GM06990 (cell line): ENCODE measurements around the gene SIM1.

Experiments used
- DNase-seq: peaks from one replicate; pipeline ENCODE4 v3.0.0-alpha.2; 2011; ENCODE audit not compliant: insufficient read length; ENCODE audit errors: extremely low read depth
- H3K27me3 ChIP-seq: replicated peaks from 2 replicates; pipeline ENCODE4 v1.6.0; 2011; ENCODE audit warnings: low read length; ENCODE audit not compliant: control insufficient read depth, insufficient read depth
- H3K36me3 ChIP-seq: 2 replicates; pipeline ENCODE4 v1.5.1; 2011; ENCODE audit warnings: low read length; ENCODE audit not compliant: control insufficient read depth, insufficient read depth
- H3K4me3 ChIP-seq: replicated peaks from 2 replicates; pipeline ENCODE4 v1.5.1; 2011; ENCODE audit warnings: low read depth, mild to moderate bottlenecking, control low read depth, low read length
- TF ChIP-seq, protein P1 (sequence below): IDR thresholded peaks from 2 replicates; pipeline ENCODE4 v1.5.1; 2011; ENCODE audit warnings: low read length, control low read depth, mild to moderate bottlenecking, inconsistent platforms; ENCODE audit not compliant: insufficient read depth, poor library complexity, severe bottlenecking

Gene SIM1

DNA sequence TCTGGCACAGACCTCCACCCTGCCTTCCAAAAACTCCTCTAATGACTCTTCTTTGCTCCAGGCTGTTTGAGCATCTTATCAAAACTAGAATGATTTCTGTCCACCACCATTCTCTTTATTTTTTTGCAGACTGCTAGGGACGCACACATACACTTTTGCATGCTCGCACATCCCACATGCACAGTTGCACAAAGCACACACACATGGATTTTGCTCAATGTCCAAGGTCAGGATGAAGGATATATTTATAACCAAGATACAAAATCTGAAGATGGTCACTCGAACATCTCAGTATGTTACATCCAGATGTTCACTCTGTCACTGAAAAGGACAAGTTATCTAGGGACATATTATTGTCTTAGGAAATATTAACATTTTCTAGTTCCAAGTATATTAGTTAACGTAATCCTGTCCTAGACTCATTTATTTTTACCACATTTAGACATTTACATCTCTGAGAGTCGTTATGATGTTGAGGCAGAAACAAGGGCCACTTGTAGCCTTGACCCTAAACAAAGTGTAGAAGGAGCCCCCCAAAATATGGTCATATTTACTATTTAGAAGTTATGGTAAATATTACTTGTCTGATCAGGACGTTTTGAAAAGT, 3.4 kb upstream of the SIM1 start:
- no peak for DNase-seq
- H3K27me3 ChIP-seq, result peaks cover 5% of the 10 kb centered on the region
- H3K4me3 ChIP-seq, result no peak overlapping the region
- TF ChIP-seq, protein P1, sequence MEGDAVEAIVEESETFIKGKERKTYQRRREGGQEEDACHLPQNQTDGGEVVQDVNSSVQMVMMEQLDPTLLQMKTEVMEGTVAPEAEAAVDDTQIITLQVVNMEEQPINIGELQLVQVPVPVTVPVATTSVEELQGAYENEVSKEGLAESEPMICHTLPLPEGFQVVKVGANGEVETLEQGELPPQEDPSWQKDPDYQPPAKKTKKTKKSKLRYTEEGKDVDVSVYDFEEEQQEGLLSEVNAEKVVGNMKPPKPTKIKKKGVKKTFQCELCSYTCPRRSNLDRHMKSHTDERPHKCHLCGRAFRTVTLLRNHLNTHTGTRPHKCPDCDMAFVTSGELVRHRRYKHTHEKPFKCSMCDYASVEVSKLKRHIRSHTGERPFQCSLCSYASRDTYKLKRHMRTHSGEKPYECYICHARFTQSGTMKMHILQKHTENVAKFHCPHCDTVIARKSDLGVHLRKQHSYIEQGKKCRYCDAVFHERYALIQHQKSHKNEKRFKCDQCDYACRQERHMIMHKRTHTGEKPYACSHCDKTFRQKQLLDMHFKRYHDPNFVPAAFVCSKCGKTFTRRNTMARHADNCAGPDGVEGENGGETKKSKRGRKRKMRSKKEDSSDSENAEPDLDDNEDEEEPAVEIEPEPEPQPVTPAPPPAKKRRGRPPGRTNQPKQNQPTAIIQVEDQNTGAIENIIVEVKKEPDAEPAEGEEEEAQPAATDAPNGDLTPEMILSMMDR, result no peak
- H3K36me3 ChIP-seq, result no peaks in the 10 kb centered on the region

DNA sequence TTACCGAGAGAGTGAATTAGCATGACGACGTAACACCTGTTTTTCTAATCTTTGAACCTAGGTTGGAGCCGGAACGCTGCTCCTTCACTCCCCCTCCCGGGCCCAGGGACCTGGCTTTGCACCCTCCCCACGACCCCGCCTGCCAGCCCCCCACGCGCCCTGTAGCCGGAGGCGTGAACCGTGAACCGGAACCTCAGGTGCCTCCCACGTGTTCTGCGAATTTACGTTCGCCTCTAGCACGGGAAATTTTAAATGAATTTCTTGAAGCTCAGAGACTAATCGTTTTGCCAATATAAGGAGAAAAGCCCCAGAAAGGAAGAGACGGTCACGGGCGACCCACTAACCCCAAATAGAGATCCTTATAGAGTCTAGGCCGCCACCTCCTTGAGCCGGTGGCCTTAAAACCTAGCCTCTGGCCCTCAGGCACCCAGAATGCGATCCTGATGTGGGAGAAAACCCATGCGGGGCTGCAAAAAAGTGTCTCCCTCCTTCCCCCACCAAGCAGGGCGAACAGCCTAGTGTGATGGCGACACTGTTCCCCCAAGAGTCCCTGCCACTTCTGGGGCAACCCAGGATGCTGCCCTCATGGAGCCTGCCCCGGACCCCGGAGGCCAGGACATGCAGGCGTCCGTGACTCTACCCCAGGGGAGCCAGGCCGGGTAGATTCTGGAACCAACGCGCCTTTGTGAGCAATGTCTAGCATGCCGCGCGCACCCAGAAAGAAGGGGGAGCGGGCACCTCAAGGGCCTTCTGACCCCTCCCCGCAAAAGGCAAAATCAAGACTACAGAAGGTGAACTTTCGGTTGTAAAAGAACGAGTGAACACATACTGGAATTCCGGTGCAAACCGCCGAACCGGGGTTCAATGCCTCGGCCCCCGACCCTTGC, 2.7 kb upstream of the SIM1 start:
- no peak for DNase-seq
- TF ChIP-seq, protein P1, result no peak
- no peak overlapping the region for H3K4me3 ChIP-seq
- no peaks in the 10 kb centered on the region for H3K36me3 ChIP-seq
- peaks cover 5% of the 10 kb centered on the region for H3K27me3 ChIP-seq

DNA sequence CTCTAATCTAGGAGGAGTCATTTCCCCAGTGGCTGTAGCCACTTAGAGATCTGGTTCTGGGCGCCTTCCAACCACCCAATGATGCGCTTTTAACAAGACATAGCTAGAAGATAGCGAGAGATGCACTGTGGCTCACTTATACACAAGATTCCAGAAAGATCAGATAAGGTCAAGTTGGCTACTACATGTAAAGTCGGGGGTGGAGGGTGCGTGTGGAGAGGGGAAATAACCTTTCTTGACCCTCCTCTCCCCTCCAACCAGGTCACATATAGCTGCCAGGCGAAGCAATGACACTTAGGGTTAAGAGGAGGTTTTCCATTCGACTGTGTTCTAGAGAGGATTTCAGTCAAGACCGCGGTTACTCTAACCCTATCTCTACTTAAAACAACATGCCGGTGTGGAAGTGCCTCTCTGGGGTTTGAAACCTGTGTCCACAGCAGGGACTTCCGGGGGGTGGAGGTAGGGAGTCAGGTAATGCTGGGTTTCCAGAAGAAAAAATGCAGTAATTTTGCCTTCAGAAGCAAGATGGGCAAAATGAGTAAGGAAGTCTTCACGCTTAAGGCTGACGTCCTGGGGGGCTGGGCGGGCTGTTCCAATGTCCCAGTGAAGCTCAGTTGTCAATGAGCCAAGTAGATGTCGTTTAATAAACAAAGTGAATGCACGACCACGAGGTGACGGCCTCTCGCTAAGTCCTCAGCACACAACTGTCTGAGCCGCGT, 1.8 kb upstream of the SIM1 start:
- no peaks in the 10 kb centered on the region for H3K36me3 ChIP-seq
- TF ChIP-seq, protein P1, result no peak
- H3K4me3 ChIP-seq, result no peak overlapping the region; the same call in 1 of the 2 replicates
- DNase-seq, result no peak
- peaks cover 5% of the 10 kb centered on the region for H3K27me3 ChIP-seq

DNA sequence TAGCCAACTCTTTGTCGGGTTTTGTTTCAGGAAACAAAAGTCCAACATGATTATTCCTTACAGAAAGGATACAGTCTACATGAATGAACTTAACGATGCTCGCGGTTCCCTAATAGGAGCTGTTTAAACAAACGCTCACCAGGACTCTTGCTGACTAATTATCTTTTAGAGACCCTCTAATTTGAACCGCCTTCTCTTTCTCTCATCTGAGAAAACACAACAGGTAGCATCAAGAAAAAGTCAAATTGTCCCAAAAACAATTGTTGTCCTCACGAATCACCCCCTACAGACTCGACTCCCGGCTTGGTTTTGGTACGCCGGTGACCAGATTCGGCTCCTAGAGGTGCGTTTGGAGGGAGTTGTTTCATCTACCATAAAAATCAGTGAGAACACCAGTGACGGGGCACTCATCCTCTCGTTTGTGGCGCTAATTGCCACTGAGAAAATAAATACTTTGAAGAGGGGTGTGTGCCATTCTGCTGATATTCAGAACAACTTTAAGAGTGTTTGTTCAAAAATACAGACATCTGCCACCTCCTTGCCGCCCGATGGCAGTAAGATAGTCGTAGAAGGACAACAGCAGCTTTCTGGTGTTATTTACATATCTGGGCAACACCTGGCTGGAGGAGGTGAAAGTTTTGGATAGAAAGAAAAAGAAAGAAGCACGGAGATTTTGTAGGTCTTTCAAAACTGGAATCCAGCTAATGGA, 1.1 kb upstream of the SIM1 start:
- DNase-seq, result no peak
- TF ChIP-seq, protein P1, result no peak
- H3K27me3 ChIP-seq, result peaks cover 5% of the 10 kb centered on the region
- no peak overlapping the region for H3K4me3 ChIP-seq
- H3K36me3 ChIP-seq, result no peaks in the 10 kb centered on the region

DNA sequence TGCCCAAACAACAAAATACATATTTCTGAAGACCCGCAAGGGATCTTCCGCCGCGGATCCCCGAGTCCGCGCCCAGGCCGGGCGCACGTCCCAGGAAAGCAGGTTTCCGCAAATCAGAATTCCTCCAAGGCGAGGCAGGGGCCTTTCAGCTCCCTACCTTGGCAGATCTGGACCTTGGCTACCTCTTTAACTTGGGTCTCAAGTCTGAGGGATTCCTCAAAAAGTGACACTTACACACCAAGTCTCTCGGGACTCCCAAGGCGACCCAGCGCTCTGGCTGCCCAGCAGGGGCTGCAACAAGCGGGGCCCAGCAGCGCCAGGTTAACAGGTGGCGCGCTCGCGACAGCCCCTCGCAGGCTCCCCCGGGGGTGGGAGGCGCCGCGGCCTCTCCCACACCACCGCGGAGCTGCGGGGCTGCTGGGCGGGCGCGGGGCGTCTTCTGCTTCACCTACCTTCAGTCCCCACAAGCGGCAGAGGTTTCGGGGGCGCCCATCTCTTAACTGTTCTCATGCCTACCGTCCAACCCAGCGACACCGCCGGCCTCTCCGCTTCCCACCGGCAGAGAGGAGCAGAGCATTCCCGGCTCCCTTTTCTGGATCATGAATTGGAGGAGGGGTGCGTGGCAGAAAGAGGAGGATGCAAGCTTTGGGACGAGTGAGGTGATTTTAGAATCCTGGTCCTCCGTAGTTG, 414 bp downstream of the SIM1 start:
- TF ChIP-seq, protein P1, result no peak
- no peaks in the 10 kb centered on the region for H3K36me3 ChIP-seq
- peaks cover 5% of the 10 kb centered on the region for H3K27me3 ChIP-seq
- H3K4me3 ChIP-seq, result no peak overlapping the region
- DNase-seq, result no peak
